Measurements from ENCODE around the gene RNASE9.
A peak's percentile ranks its signal among the peaks of the same experiment; 100 is the strongest.

DNA sequence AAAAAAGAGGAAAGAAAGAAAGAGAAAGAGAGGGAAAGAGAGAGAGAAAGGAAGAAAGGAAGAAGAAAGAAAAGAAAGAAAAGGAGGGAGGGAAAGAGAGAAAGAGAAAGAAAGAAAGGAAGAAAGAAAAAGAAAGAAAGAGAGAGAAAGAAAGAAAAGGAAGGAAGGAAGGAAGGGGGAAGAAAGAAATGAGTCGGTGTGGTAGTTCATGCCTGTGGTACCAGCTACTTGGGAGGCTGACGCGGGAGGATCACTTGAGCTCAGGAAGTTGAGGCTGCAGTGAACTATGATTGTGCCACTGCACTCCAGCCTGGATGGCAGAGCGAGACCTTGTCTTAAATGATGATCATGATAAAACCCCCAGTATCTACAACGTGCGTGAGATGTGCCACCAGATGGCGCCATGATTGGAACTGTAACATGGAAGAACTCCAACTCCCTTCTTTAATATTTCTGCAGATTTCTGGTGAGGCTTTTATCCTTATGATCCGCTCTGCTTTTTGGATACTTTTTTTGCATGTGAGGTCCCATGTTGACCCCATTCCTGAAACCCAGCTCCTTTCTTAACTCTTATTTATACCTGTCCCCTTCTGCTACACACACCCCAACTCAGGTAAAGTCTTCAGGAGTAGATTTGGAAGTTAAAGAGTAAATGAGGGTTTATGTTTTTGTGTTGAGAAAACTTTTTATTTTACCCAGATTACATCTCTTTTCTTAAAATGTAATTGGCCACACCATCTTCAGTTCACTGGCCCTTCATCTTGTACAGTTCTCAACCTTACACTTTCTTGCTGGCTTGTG is 29.9 kb downstream of the RNASE9 start:
- TF ChIP-seq CTCF (IDR thresholded peaks at IDR 0.05) (peak in 2 of 3 experiments; percentile 48 to 54), POLR2A (IDR thresholded peaks at IDR 0.05) (no peak)

Data from testis (tissue), 2 donors.